Neural cell (in vitro differentiated cells): ENCODE measurements around the gene TAPBP. TPM values are rescaled to one million over a fixed set of nuclear protein-coding genes. Genes with fewer than 3 reads are reported as not detected.

Source experiments
- H2AFZ ChIP-seq: fragments of 200-600, 300-800 bp; sonication (generic), shearing (Covaris generic); 2 replicates; pipeline ENCODE4 v1.6.0; 2014; ENCODE audit warnings: low read depth, mild to moderate bottlenecking, antibody characterized with exemption, low read length, moderate library complexity
- H3F3A ChIP-seq: fragments of 200-600 bp; shearing (Covaris generic); 2 replicates; pipeline ENCODE4 v1.6.1; 2016; ENCODE audit warnings: mild to moderate bottlenecking, moderate library complexity, mixed read lengths, antibody characterized with exemption, low read length; ENCODE audit not compliant: insufficient read depth, poor library complexity, severe bottlenecking
- H3K27ac ChIP-seq: fragments of 200-600, 300-800 bp; sonication (generic), shearing (Covaris generic); 2 replicates; pipeline ENCODE4 v1.5.1; 2014; ENCODE audit warnings: mild to moderate bottlenecking, low read length, moderate library complexity
- H3K27me3 ChIP-seq: fragments of 300-800, 200-600 bp; sonication (generic), shearing (Covaris generic); 2 replicates; pipeline ENCODE4 v1.6.0; 2014; ENCODE audit warnings: mild to moderate bottlenecking, low read depth, low read length, moderate library complexity; ENCODE audit not compliant: insufficient read depth
- H3K36me3 ChIP-seq: fragments of 300-800, 200-600 bp; sonication (generic), shearing (Covaris generic); 2 replicates; pipeline ENCODE4 v1.5.1; 2014; ENCODE audit warnings: mild to moderate bottlenecking, antibody characterized with exemption, low read length, moderate library complexity; ENCODE audit not compliant: insufficient read depth
- H3K4me2 ChIP-seq: fragments of 300-800, 200-600 bp; sonication (generic), shearing (Covaris generic); 2 replicates; pipeline ENCODE4 v1.6.0; 2014; ENCODE audit warnings: mild to moderate bottlenecking, low read length
- H3K4me3 ChIP-seq: fragments of 300-800, 200-600 bp; sonication (generic), shearing (Covaris generic); 2 replicates; pipeline ENCODE4 v1.5.1; 2014; ENCODE audit warnings: mild to moderate bottlenecking, low read length, moderate library complexity
- H3K79me2 ChIP-seq: fragments of 200-600 bp; shearing (Covaris generic); replicated peaks from 2 replicates; pipeline ENCODE4 v1.6.0; 2014; ENCODE audit warnings: mild to moderate bottlenecking, low read length, moderate library complexity; ENCODE audit not compliant: insufficient read depth
- H3K9ac ChIP-seq: fragments of 300-800, 200-600 bp; sonication (generic), shearing (Covaris generic); 2 replicates; pipeline ENCODE4 v1.6.1; 2016; ENCODE audit warnings: mild to moderate bottlenecking, low read length, mixed read lengths
- H3K9me2 ChIP-seq: fragments of 200-600 bp; shearing (Covaris generic); 2 replicates; pipeline ENCODE4 v1.6.1; 2016; ENCODE audit warnings: mild to moderate bottlenecking, low read length, mixed read lengths; ENCODE audit not compliant: insufficient read depth
- H3K9me3 ChIP-seq: fragments of 200-600, 300-800 bp; sonication (generic), shearing (Covaris generic); 2 replicates; pipeline ENCODE4 v1.6.1; 2016; ENCODE audit warnings: mild to moderate bottlenecking, mixed run types, low read length, moderate library complexity, mixed read lengths
- H4K20me1 ChIP-seq: fragments of 200-600 bp; shearing (Covaris generic); 2 replicates; pipeline ENCODE4 v1.6.1; 2016; ENCODE audit warnings: mild to moderate bottlenecking, mixed run types; ENCODE audit not compliant: insufficient read depth
- EP300 ChIP-seq: fragments of 450-650 bp; conservative IDR thresholded peaks from 2 replicates; pipeline ENCODE4 v1.6.1; 2014; ENCODE audit warnings: antibody characterized with exemption, mild to moderate bottlenecking, moderate library complexity; ENCODE audit not compliant: poor library complexity, severe bottlenecking
- EZH2 ChIP-seq: fragments of 200-600, 300-800 bp; shearing (Covaris generic), sonication (generic); IDR thresholded peaks from 2 replicates; pipeline ENCODE4 v1.6.1; 2014; ENCODE audit warnings: antibody characterized with exemption, low read length, borderline replicate concordance, mild to moderate bottlenecking; ENCODE audit not compliant: insufficient read depth, poor library complexity, severe bottlenecking
- MXI1 ChIP-seq: fragments of 450-650 bp; conservative IDR thresholded peaks from 2 replicates; pipeline ENCODE4 v1.6.1; 2014; ENCODE audit warnings: antibody characterized with exemption, mild to moderate bottlenecking; ENCODE audit not compliant: poor library complexity, severe bottlenecking
- POLR2AphosphoS5 ChIP-seq: IDR thresholded peaks from 2 replicates; pipeline ENCODE4 v1.6.1; 2012
- RAD21 ChIP-seq: fragments of 450-650 bp; conservative IDR thresholded peaks from 2 replicates; pipeline ENCODE4 v1.6.1; 2014; ENCODE audit warnings: antibody characterized with exemption, mild to moderate bottlenecking, moderate library complexity
- SMC3 ChIP-seq: fragments of 450-650 bp; conservative IDR thresholded peaks from 2 replicates; pipeline ENCODE4 v1.6.1; 2014; ENCODE audit warnings: antibody characterized with exemption, mild to moderate bottlenecking, moderate library complexity; ENCODE audit not compliant: poor library complexity
- TAF1 ChIP-seq: IDR thresholded peaks from 2 replicates; pipeline ENCODE4 v1.6.1; 2012; ENCODE audit warnings: low read depth
- polyA plus RNA-seq: library from polyadenylated mRNA; depleted of rRNA; stranded (reverse); fragments of >200 nt; gene quantifications from 2 replicates; pipeline ENCODE4 v1.2.3, GENCODE V29; 2014
- TF ChIP-seq, protein P1 (sequence below): fragments of 450-650 bp; IDR thresholded peaks from 2 replicates; pipeline ENCODE4 v1.5.1; 2014; ENCODE audit warnings: antibody characterized with exemption, mild to moderate bottlenecking, moderate library complexity; ENCODE audit not compliant: poor library complexity, severe bottlenecking
- TF ChIP-seq, protein P2 (sequence below): IDR thresholded peaks from 2 replicates; pipeline ENCODE4 v1.6.1; 2012; ENCODE audit warnings: borderline replicate concordance

TAPBP gene
- polyA plus RNA-seq, 1 donor from 2014 or later, result 1.2 TPM

DNA sequence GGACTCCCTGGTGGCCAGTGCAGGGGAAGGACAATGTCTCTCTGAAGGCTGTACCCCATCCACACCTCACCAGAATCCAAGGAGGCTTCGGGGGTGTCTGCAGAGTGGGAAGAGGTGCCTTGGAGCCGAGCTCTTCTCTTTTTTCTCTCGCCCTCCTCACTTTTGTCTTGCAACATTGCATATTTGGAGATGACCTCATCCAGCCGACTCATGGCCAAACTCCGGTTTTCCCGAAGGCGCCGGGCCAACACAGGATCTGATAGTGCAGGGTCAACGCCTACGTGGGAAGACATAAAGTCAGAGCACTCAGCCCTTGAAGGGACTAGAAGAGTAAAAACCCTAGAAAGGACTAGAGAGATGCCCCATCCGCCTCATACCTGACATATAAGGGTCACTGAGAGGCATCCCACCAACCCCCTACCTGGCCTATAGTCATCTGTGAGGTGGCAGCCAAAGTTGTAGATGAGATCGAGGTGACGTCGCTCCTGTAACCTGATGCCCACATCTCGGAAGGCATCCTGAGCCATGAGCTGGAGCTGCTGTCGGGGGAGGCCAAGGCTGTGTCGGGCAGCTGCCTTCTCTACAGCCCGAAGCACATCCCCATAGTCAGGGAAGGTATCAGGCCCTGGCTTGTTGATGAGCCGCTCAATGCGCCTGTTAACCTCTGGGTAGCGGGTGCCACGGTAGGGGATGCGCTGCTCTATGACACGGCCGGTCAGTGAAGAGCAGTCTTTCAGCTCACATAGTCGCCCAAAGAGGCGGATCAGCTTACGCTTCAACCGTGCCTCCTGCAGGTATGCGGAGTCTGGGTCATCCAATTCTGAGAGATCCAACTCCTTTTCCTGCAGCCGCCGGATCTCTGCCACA lies 6.7 kb upstream of the TAPBP start:
- Histone ChIP-seq H4K20me1 (no peaks in the 10 kb centered on the region), H3K36me3 (peaks cover 4% of the 10 kb centered on the region), H3K27me3 (no peaks in the 10 kb centered on the region), H3K79me2 (peaks cover 19% of the 10 kb centered on the region), H3K9me3 (no peaks in the 10 kb centered on the region), H3F3A (peaks cover 6% of the 10 kb centered on the region), H3K9ac (no peak overlapping the region), H3K4me3 (no peak overlapping the region), H3K9me2 (no peaks in the 10 kb centered on the region), H3K27ac (no peak overlapping the region), H3K4me2 (no peak overlapping the region), H2AFZ (no peak overlapping the region)
- TF ChIP-seq MXI1 (no peak), SMC3 (no peak), RAD21 (no peak), EP300 (no peak), TAF1 (no peak), POLR2AphosphoS5 (no peak), EZH2 (no peak)
- TF ChIP-seq, protein P1, sequence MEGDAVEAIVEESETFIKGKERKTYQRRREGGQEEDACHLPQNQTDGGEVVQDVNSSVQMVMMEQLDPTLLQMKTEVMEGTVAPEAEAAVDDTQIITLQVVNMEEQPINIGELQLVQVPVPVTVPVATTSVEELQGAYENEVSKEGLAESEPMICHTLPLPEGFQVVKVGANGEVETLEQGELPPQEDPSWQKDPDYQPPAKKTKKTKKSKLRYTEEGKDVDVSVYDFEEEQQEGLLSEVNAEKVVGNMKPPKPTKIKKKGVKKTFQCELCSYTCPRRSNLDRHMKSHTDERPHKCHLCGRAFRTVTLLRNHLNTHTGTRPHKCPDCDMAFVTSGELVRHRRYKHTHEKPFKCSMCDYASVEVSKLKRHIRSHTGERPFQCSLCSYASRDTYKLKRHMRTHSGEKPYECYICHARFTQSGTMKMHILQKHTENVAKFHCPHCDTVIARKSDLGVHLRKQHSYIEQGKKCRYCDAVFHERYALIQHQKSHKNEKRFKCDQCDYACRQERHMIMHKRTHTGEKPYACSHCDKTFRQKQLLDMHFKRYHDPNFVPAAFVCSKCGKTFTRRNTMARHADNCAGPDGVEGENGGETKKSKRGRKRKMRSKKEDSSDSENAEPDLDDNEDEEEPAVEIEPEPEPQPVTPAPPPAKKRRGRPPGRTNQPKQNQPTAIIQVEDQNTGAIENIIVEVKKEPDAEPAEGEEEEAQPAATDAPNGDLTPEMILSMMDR, result no peak
- TF ChIP-seq, protein P2, sequence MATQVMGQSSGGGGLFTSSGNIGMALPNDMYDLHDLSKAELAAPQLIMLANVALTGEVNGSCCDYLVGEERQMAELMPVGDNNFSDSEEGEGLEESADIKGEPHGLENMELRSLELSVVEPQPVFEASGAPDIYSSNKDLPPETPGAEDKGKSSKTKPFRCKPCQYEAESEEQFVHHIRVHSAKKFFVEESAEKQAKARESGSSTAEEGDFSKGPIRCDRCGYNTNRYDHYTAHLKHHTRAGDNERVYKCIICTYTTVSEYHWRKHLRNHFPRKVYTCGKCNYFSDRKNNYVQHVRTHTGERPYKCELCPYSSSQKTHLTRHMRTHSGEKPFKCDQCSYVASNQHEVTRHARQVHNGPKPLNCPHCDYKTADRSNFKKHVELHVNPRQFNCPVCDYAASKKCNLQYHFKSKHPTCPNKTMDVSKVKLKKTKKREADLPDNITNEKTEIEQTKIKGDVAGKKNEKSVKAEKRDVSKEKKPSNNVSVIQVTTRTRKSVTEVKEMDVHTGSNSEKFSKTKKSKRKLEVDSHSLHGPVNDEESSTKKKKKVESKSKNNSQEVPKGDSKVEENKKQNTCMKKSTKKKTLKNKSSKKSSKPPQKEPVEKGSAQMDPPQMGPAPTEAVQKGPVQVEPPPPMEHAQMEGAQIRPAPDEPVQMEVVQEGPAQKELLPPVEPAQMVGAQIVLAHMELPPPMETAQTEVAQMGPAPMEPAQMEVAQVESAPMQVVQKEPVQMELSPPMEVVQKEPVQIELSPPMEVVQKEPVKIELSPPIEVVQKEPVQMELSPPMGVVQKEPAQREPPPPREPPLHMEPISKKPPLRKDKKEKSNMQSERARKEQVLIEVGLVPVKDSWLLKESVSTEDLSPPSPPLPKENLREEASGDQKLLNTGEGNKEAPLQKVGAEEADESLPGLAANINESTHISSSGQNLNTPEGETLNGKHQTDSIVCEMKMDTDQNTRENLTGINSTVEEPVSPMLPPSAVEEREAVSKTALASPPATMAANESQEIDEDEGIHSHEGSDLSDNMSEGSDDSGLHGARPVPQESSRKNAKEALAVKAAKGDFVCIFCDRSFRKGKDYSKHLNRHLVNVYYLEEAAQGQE, result no peak

DNA sequence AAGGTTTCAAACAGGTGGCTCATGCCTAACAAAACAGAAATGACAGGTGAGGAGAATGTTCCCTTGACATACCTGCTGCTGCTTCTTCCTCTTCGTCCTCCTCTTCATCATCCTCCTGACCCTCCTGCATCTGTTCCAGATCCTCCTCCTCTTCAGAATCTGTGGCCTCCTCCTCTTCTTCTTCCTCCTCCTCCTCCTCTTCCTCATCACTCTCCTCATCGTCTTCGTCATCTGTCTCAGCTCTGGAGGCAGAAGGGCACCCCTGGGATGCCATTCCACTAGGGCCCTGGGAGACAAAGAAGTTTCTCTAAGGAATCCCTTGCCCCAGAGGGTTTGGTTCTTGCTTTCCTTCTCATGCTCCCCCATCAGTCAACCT lies 6.0 kb upstream of the TAPBP start:
- Histone ChIP-seq H3K27ac (no peak overlapping the region), H3K36me3 (peaks cover 4% of the 10 kb centered on the region), H3K9me3 (no peaks in the 10 kb centered on the region), H4K20me1 (no peaks in the 10 kb centered on the region), H3K4me2 (no peak overlapping the region), H3K9me2 (no peaks in the 10 kb centered on the region), H3K27me3 (no peaks in the 10 kb centered on the region), H3K79me2 (peaks cover 19% of the 10 kb centered on the region), H3K9ac (no peak overlapping the region), H3F3A (peaks cover 6% of the 10 kb centered on the region), H2AFZ (no peak overlapping the region), H3K4me3 (no peak overlapping the region)
- TF ChIP-seq EZH2, result no peak
